ENCODE results near the gene STAT4. TPM values are rescaled to one million over a fixed set of nuclear protein-coding genes. Genes with fewer than 3 reads are reported as not detected.

STAT4 gene
- total RNA-seq, 1 donor from 2014 or later, result 1.0 TPM

DNA sequence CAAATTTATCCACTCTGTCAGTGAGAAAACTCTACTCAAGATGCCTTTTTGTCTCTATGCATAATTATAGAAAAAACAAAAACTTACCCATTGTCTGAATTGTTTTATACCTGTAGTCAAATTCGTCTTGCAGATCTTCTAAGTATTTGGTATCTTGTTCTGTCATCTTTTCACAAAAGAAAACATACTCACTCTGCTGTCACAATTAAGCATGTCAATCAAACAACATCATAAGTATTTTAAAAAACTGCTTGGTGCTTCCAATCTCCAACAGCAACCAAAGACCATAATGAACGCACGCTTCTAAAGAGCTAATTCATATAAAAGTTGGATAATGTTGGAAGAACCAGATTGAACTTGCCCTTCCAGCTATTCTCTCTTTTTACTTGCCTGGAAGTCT is 81.2 kb downstream of the STAT4 start:
- H3K4me3 Mint-ChIP-seq, result no peak overlapping the region
- no peak overlapping the region for H3K27ac Mint-ChIP-seq (ENCODE audit: unreplicated experiment)

DNA sequence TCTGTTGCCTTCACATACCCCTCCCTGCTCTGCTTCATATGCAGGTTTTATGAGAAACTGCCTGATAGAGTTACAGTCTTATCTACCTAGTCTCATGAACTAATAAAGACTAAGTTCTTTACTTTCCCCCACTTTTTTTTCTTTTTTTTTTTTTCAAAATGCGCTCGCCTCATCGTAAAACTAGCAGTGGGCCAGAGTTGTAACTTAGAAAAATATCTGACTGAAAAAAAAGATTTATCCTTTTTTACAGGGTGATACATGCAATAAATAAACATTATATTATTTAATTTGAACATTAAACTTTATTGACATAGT is 83.9 kb downstream of the STAT4 start:
- no peak overlapping the region for H3K4me3 Mint-ChIP-seq
- DNase-seq (ENCODE audit: low read depth, low spot score), result no peak

More for the DNA sequence above, 81.2 kb downstream of the STAT4 start:
- Mint-ChIP-seq H3K27me3 (ENCODE audit: low read depth) (no peaks in the 10 kb centered on the region), H3K4me1 (no peaks in the 10 kb centered on the region), H3K36me3 (ENCODE audit: low read depth) (no peaks in the 10 kb centered on the region), H3K9me3 (no peaks in the 10 kb centered on the region)
- TF ChIP-seq, protein P1, sequence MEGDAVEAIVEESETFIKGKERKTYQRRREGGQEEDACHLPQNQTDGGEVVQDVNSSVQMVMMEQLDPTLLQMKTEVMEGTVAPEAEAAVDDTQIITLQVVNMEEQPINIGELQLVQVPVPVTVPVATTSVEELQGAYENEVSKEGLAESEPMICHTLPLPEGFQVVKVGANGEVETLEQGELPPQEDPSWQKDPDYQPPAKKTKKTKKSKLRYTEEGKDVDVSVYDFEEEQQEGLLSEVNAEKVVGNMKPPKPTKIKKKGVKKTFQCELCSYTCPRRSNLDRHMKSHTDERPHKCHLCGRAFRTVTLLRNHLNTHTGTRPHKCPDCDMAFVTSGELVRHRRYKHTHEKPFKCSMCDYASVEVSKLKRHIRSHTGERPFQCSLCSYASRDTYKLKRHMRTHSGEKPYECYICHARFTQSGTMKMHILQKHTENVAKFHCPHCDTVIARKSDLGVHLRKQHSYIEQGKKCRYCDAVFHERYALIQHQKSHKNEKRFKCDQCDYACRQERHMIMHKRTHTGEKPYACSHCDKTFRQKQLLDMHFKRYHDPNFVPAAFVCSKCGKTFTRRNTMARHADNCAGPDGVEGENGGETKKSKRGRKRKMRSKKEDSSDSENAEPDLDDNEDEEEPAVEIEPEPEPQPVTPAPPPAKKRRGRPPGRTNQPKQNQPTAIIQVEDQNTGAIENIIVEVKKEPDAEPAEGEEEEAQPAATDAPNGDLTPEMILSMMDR (conservative IDR thresholded peaks at IDR 0.05), result no peak
- no peak for DNase-seq (ENCODE audit: low read depth, low spot score)

DNA sequence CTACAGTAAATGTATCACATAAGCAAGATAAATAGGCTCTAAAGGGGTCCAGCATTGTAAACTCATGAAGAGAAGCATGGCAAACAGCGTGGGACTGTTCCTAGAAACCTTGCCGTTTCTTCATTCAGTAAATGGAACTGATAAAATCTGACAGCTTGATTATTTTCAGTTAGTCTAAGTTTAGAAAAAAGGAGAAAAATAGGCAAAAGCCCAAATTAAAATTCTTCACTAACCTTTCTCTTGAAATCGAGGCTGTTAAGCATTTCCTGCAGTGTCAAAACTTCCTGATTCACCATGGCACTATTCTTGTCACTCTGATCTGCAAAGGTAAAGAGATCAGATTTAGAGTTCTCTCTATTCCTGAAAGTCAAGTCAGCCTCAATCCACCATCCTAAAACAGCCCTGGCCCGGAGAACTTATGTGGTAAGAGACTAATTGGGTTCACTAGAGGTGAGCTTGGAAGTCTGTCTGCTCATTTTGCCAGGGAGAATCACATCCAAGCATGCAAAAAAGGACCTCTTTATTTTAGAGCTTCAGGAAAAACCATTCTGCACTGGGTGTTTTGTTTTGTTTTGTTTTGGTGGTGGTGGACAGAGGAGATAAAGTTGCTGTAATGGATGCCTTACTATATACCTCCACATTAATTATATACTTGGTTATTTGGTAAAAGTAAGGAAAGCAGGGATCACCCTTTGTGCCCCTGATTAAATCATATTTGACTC is 84.4 kb downstream of the STAT4 start:
- no peaks in the 10 kb centered on the region for H3K27me3 Mint-ChIP-seq (ENCODE audit: low read depth)
- no peak for DNase-seq (ENCODE audit: low read depth, low spot score)
- H3K36me3 Mint-ChIP-seq (ENCODE audit: low read depth), result no peaks in the 10 kb centered on the region
- no peaks in the 10 kb centered on the region for H3K9me3 Mint-ChIP-seq
- no peaks in the 10 kb centered on the region for H3K4me1 Mint-ChIP-seq
- TF ChIP-seq, protein P1 (conservative IDR thresholded peaks at IDR 0.05), result no peak
- no peak overlapping the region for H3K27ac Mint-ChIP-seq (ENCODE audit: unreplicated experiment)
- H3K4me3 Mint-ChIP-seq, result no peak overlapping the region

More for the DNA sequence above, 83.9 kb downstream of the STAT4 start:
- H3K9me3 Mint-ChIP-seq, result no peaks in the 10 kb centered on the region
- H3K36me3 Mint-ChIP-seq (ENCODE audit: low read depth), result no peaks in the 10 kb centered on the region
- no peak overlapping the region for H3K27ac Mint-ChIP-seq (ENCODE audit: unreplicated experiment)
- no peaks in the 10 kb centered on the region for H3K27me3 Mint-ChIP-seq (ENCODE audit: low read depth)
- no peaks in the 10 kb centered on the region for H3K4me1 Mint-ChIP-seq
- TF ChIP-seq, protein P1 (conservative IDR thresholded peaks at IDR 0.05), result no peak

DNA sequence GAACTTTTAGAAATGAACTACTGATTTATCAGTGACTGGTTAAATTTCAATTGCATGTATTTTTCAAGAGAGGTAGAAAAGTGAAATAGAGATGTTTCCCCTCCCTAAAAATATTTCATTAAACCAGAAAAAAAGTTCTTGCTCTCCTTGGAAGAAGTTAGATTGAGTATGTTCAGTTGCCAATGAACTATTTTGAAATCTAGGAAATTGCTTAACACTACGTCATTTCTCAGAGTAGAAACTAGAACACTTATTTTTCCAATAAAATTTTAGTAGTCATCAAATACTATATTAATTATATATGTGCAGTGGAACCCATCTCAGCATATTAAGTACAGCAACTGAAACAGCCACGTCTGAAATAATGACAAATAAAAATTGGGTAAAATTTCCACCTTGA is 85.0 kb downstream of the STAT4 start:
- H3K27me3 Mint-ChIP-seq (ENCODE audit: low read depth), result no peaks in the 10 kb centered on the region
- H3K4me3 Mint-ChIP-seq, result no peak overlapping the region
- TF ChIP-seq, protein P1 (conservative IDR thresholded peaks at IDR 0.05), result no peak

DNA sequence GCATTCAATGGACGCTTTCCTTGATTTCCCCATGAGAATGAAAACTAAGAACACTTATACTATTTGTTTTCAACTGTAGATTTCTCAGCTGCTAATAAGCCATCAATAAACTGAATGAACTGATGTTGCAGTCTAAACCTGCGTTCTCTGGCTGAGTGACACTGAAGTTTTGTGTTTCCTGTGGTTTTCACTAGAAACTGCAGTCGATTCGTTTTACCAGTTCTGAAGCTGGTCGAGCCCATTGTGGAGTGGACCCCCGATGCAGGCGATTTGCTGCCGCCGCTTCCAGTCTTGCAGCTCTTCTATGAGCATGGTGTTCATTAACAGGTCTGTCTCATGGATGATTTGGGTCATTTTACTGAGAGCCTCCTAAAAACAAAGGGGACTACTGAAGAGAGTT is 86.2 kb downstream of the STAT4 start:
- Mint-ChIP-seq H3K27ac (ENCODE audit: unreplicated experiment) (no peak overlapping the region), H3K27me3 (ENCODE audit: low read depth) (no peaks in the 10 kb centered on the region), H3K4me1 (no peaks in the 10 kb centered on the region), H3K4me3 (no peak overlapping the region), H3K36me3 (ENCODE audit: low read depth) (no peaks in the 10 kb centered on the region), H3K9me3 (no peaks in the 10 kb centered on the region)
- TF ChIP-seq, protein P1 (conservative IDR thresholded peaks at IDR 0.05), result no peak
- DNase-seq (ENCODE audit: low read depth, low spot score), result no peak

More for the DNA sequence above, 85.0 kb downstream of the STAT4 start:
- DNase-seq (ENCODE audit: low read depth, low spot score), result no peak
- no peaks in the 10 kb centered on the region for H3K36me3 Mint-ChIP-seq (ENCODE audit: low read depth)
- no peaks in the 10 kb centered on the region for H3K4me1 Mint-ChIP-seq
- no peaks in the 10 kb centered on the region for H3K9me3 Mint-ChIP-seq
- H3K27ac Mint-ChIP-seq (ENCODE audit: unreplicated experiment), result no peak overlapping the region

Data from neural crest cell (in vitro differentiated cells).